Measurements from ENCODE around the gene G3BP1. TPM values are rescaled to one million over a fixed set of nuclear protein-coding genes. Genes with fewer than 3 reads are reported as not detected.

The G3BP1 gene
- total and polyA plus RNA-seq, 2 of the 13 experiments (the other 11 are each of a cell fraction or from before 2014, with no cell fraction given): 36.7 to 320 TPM

GRCh38 chr5:151750121-151750520 is 21.6 kb upstream of the G3BP1 start:
- Histone ChIP-seq H3K36me3 (replicated peaks in 1 of 2; ENCODE audit: control insufficient read depth in 1 of 2, insufficient read depth in 2 of 2, low read length in 2 of 2) (peaks cover 8 to 34% of the 10 kb centered on the region in 2 experiments; a peak in 4 of 5 replicates), H4K20me1 (ENCODE audit: insufficient read depth, low read length) (no peaks in the 10 kb centered on the region), H3K79me2 (ENCODE audit: insufficient read depth, low read length) (peaks cover 16% of the 10 kb centered on the region), H3K27ac (ENCODE audit: extremely low read length, insufficient read depth, low read length) (no peak overlapping the region), H3K9me3 (ENCODE audit: low read length) (no peaks in the 10 kb centered on the region), H3K27me3 (ENCODE audit: control insufficient read depth in 1 of 2, insufficient read depth in 2 of 2, low read length in 2 of 2) (no peaks in the 10 kb centered on the region), H3K9ac (ENCODE audit: insufficient read depth, low read depth, low read length) (no peak overlapping the region), H3K4me1 (ENCODE audit: insufficient read depth, low read length) (peaks cover 18% of the 10 kb centered on the region), H2AFZ (ENCODE audit: low read length) (no peak overlapping the region), H3K4me3 (replicated peaks in 1 of 3; ENCODE audit: insufficient read depth in 1 of 3, low read depth in 2 of 3, low read length in 3 of 3) (no peak overlapping the region), H3K4me2 (ENCODE audit: low read depth, low read length) (no peak overlapping the region)
- WGBS (ENCODE audit: low lambda C conversion rate): 93% methylated on average over 4 of the region's 4 CpGs
- ATAC-seq (no peak), FAIRE-seq (no peak), DNase-seq (ENCODE audit: low spot score) (no peak)
- in situ Hi-C loops (cut with HindIII; ENCODE audit: extremely low pct_ligation_motif_present, low pct_unique_long_range_greater_than_20kb) (no loop called here), intact Hi-C loops (cut with micrococcal nuclease; ENCODE audit: unreplicated experiment) (no loop called here)
- CTCF ChIA-PET (ENCODE audit: low intra/inter-chr PET ratio, low total read pairs): no interaction called here
- POLR2A ChIA-PET: interaction anchor here (1.5 to 4.1 kb wide), 2 partner anchors 21 kb away, joined by 6 to 21 read pairs; partner anchors contain the start of gene G3BP1
- BruUV-seq (replicated peaks): no TSS peak
- no peak for TF ChIP-seq MXD1 (CRISPR knock-in tag; IDR thresholded peaks at IDR 0.05)
- TF ChIP-seq ZNF674 (CRISPR knock-in tag; IDR thresholded peaks at IDR 0.05; ENCODE audit: low read depth): no peak
- no peak for TF ChIP-seq AFF4 (CRISPR knock-in tag; IDR thresholded peaks at IDR 0.05)
- no peak for TF ChIP-seq ZBED4 (CRISPR knock-in tag; IDR thresholded peaks at IDR 0.05; ENCODE audit: borderline replicate concordance)
- no peak for TF ChIP-seq ZNF773 (CRISPR knock-in tag; IDR thresholded peaks at IDR 0.05; ENCODE audit: borderline replicate concordance)
- no peak for TF ChIP-seq ZSCAN9 (CRISPR knock-in tag; IDR thresholded peaks at IDR 0.05; ENCODE audit: borderline replicate concordance)
- TF ChIP-seq BRCA1 (CRISPR knock-in tag; IDR thresholded peaks at IDR 0.05): no peak
- TF ChIP-seq JUND (CRISPR knock-in tag; IDR thresholded peaks at IDR 0.05): no peak
- no peak for TF ChIP-seq CHD4 (IDR thresholded peaks at IDR 0.05; ENCODE audit: borderline replicate concordance, low read length)
- TF ChIP-seq FOSL2 (CRISPR knock-in tag; IDR thresholded peaks at IDR 0.05): no peak
- no peak for TF ChIP-seq HHEX (CRISPR knock-in tag; IDR thresholded peaks at IDR 0.05)
- TF ChIP-seq, protein P1, sequence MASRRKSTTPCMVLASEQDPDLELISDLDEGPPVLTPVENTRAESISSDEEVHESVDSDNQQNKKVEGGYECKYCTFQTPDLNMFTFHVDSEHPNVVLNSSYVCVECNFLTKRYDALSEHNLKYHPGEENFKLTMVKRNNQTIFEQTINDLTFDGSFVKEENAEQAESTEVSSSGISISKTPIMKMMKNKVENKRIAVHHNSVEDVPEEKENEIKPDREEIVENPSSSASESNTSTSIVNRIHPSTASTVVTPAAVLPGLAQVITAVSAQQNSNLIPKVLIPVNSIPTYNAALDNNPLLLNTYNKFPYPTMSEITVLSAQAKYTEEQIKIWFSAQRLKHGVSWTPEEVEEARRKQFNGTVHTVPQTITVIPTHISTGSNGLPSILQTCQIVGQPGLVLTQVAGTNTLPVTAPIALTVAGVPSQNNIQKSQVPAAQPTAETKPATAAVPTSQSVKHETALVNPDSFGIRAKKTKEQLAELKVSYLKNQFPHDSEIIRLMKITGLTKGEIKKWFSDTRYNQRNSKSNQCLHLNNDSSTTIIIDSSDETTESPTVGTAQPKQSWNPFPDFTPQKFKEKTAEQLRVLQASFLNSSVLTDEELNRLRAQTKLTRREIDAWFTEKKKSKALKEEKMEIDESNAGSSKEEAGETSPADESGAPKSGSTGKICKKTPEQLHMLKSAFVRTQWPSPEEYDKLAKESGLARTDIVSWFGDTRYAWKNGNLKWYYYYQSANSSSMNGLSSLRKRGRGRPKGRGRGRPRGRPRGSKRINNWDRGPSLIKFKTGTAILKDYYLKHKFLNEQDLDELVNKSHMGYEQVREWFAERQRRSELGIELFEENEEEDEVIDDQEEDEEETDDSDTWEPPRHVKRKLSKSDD (CRISPR knock-in tag; IDR thresholded peaks at IDR 0.05; ENCODE audit: low read depth): no peak
- TF ChIP-seq ZSCAN25 (CRISPR knock-in tag; IDR thresholded peaks at IDR 0.05): no peak
- no peak for TF ChIP-seq ZNF572 (CRISPR knock-in tag; IDR thresholded peaks at IDR 0.05)

Data from HepG2 (cell line).